GM18508 (cell line): ENCODE data around the gene IRAK4.
"Not testable (repeated sequence)": the region's sequence is repeated elsewhere in the genome, so short reads cannot be mapped to it uniquely, and the experiment has no call there.

Source experiments
- ATAC-seq: cut with Tn5 transposase; IDR thresholded peaks from one replicate; pipeline ENCODE4 v1.9.1; 2021; ENCODE audit warnings: moderate number of reproducible peaks; ENCODE audit not compliant: insufficient read depth, unreplicated experiment

The IRAK4 gene

DNA sequence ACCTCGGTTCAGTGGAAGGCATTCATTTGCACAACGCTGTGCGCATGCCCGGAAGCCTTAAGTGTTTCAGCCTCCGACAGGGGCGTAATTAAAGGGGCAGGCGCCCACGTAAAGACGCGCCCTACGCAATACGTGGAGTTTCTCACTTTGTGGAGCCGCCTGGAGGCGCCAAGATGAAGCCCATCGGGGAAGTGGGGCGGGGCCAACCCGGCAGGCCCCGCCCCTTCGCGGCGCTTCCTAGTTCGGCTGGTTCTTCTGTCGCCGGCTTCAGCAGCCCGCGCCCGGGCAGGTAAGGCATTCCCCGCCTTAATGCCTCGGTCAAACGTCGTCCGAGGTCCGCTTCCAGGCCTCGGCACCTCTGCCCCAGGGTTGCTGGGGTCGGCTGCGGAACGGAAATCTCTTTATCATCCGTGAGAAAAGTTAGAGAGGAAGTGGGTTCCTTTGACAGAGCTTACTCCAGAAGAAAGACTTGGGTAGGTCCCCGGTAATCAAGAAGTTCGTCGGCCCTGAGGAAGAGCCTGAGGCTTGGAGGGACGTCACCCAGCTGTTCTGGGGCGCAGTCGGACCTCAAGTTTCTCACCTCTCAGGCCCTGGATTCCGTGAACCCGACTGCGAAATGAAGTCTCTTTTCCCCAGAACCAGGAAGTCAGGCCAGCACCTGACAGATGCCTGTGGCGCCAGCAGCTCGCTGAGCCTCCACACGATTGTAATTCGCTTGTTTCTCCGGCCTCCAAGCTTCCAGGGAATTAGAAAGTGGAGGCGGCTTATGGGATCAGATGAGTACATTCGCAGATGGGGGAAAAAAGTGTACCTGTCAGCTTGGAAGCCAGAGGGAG, at the start of gene IRAK4, which contains the start of gene PUS7L:
Gene IRAK4, plus strand, starts transcription at position 224 of the 836 bp plus-strand sequence. CDS start 9,161 bp downstream, outside the sequence.
Gene PUS7L, minus strand, starts transcription at position 63 of the 836 bp plus-strand sequence. CDS start 3,545 bp downstream, outside the sequence.
- ATAC-seq: peak; percentile 94

DNA sequence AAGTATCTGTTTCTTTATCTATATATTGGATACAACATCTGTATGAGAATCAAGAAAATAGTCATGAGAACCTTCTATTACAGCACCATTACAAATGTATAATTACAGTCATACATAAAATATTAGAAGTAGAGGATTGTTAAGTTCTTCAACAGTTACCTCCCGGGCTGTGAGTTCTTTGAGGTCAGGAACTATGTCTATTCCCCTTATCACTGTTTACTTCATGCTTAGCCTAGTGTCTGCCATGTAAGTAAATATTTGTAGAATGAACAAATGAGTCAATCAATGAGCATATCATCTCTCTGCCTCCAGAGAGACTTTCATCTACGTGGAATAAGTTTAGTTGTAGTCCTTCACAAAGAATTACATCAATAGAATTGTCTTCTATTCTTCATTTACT, 47.4 kb upstream of the IRAK4 start:
- no peak for ATAC-seq

DNA sequence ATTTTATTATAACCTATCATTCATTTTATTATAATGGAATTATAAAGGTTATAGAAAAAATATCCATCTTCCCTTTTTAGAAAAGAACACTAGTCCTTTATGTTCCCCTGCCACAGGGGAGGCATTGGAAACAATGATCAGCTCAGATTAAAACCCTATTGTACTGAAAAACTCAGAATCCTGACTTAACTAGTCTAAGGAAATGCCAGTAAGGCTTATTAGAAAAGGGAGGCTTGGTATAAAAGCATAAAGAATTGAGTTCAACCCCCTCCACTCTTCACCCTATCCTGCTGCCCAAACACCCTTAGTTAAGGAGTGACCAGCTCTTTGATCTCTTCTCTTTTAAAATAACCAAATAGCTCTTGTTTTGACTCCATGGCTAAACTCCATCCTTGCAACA, 36.1 kb upstream of the IRAK4 start:
- ATAC-seq: no peak

DNA sequence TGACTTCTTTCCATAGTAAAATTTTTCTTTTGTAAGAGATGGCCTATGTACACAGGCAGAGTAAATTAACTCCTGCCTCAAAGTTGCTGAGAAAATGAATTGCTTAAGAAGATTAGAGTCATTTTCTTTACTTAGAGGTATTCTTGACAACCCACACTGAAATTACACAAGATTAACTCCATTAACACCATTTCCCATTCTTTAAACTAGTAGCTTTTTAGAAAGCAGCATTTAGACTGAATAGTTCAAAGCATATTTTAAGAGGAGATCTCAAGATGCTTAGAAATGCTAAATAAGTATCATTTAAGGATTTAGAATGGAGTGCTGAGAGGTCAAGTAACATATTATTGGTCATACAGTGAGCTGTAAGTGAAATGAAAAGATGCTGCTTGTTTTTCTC, 35.6 kb upstream of the IRAK4 start:
- no peak for ATAC-seq

DNA sequence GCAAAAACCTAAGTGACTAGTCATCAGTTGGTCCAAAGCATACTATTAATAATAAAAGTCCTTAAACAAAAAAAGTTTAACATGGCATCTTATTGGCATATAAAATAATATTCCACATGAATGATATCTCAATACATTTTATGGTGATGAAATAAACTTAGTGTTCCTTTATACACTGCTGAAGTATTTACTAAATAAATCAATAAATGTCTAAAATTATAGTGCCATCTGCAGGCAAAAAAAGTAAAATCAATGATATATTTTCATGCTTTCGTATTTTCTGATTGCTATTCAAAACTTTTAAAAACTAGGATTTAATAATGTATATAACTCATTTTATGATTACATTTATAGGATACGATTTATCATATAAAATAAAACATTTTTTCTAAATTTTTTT, 30.6 kb upstream of the IRAK4 start:
- no peak for ATAC-seq

DNA sequence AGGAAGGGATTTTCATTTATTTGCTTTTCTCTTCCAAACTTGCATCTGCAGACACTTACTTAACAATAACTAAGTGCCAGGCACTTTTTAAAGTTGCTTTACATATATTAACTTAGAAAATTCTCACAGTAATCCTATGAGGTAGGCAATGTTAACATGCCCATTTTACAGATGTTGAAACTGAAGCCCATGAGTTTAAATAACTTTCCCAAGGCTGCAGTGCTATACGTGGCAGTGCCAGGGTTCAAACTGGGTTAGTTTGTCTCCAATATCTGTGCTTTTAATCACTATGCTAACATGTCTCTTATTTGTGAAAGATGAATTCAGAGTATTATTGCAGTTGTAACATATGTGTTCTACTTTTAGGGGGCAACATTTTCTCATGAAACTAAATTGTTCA, 30.1 kb upstream of the IRAK4 start:
- no peak for ATAC-seq

DNA sequence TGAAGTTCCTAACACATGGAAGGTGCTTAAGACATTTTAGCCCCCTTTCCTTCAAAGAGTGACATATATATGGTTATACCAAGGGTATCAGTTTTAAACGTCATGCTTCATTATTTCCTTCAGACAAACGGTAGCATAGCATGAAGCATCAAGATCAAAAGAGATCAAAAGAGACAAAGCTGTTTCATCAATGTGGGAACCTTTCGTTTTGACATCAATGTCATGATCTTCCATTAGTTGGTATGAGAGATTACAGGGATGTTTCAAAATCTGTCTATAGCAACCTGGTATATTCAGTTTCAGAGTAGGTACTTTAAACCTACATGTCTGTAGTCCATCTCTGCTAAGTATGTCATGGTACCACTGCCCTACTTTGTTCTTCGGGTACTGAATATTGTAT, 28.5 kb upstream of the IRAK4 start:
- ATAC-seq: no peak

DNA sequence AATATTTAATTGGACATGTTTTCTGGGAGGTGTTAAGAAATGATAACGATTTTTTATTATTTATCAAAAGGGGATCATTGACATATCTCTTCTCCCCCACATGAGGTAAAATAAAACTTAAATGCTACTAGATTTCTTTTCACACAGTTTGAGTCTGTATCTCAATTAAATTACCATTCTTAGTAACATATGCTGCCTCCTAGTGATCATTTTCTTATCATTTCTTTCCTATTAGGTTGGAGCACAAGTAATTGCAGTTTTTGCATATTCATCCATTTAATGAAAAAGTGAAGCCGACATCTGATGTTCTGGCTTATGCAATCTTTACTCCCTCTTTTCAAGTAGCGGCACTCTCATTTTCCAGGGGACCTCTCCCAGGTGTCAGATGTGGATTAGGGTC, 25.1 kb upstream of the IRAK4 start:
- no peak for ATAC-seq

DNA sequence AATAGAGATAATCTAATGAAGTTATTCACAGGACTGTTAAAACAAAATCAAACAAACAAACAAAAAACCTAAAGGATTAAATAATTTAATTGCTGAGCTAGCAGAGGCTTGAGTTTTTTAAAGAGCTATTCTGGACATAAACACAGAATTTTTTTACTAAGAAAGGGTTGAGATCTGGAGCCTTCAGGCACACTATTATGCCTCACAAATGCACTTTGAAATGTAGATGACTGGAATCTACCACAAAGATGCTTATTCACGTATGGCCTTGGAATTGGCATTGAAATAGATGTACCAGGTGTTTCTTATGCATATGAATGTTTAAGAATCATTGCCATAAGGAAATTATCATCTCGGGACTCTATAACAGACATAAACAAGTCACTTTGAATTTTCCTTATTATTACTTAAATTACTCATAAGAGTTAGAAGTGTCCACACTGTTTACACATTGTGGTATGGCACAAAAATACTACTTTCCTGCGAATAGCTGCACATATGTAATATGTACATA, 21.8 kb upstream of the IRAK4 start:
- ATAC-seq: no peak

DNA sequence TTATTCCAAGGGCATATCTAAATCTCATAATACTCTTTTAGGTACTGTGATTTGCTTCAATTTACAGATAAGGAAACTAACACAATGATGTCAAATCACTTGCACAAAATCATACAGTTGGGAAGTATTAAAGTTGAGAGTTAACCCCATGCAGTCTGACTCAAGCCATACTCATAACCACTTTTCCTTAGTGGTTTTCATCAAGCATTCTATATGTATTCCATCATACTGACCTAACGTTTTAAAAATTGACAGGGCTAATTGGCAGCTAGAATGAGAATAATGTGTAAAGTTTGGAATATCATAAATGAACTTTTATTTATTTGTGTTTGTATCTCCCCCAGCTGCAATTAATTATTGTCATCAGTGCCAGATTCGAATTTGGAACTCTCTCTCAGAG, 21.1 kb upstream of the IRAK4 start:
- no peak for ATAC-seq

DNA sequence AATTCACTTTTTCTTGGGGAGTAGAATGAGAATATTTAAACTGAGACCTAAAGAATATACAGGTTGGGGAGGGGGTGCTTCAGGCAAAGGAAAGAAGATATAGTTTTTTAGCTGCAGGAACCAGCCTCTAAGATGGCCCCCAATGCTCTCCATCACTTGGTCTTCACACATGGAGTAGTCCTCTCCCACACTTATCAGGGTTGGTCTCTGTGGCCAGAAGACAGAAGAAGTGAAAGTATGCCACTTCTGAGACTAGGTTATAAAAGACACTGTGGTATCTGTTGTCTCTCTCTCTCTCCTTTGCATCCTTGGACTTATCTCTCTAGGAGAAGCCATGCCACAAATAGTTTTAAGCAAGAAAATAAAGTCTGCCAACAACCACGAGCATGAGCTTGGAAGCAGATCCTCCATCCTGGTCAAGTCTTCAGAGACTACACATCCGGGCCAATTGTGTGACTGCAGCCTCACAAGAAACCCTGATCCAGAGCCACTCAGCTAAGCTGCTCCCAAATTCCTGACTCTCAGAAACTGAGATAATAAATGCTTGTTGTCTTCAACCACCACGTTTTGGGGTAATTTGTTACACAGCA, 18.1 kb upstream of the IRAK4 start:
- ATAC-seq: no peak

DNA sequence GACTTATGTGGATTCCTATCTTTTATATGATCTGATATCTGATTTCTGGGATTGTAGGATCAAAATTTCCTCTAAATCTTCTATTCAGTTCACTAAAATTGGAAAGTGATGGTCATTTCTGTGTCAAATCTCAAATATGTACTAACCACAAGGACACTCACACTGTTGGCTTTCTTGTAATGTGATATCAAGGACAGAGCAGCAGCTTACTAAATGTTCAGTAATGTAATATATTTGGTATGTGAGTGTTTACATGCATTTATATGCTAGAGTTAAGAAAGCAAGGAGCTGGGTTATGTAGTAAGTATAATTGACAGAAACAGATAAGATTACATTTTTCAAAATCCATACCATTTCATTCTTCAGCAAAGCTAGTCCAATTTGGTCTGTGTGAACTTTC, 16.6 kb upstream of the IRAK4 start:
- no peak for ATAC-seq

DNA sequence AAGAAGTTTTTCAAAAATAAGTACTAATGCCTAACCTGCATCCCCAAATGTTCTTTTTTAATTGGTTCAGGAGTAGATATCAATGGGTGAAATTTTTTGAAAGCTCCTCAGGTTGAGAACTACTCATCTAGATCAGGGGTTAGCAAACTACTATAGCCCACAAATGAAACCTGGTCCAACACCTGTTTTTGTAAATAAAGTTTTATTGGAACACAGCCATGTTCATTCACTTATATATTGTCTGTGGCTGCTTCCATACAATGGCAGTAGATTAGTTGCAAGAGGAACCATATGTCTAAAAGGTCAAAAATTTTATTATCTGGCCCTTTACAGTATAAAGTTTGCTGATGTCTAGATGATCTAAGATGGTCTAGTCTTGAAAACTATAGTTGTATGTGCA, 13.9 kb upstream of the IRAK4 start:
- no peak for ATAC-seq

DNA sequence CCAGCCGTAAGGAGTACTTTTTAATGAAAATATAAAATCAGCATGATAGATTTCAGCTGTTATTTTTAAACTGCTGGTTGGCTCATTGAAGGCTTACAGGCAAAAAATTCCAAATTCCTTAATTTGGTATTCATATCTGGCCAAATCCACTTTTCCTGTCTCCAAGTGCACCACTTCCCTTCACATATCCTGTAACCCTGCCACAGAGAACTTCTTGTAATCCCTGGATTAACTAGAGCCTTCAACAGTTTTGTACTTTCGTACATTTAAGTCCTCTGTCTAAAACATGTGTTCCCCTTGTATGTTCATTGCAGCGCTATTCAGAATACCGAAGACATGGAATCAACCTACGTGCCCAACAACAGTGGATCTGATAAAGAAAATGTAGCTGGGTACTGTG, 9.7 kb upstream of the IRAK4 start:
- ATAC-seq: no peak

DNA sequence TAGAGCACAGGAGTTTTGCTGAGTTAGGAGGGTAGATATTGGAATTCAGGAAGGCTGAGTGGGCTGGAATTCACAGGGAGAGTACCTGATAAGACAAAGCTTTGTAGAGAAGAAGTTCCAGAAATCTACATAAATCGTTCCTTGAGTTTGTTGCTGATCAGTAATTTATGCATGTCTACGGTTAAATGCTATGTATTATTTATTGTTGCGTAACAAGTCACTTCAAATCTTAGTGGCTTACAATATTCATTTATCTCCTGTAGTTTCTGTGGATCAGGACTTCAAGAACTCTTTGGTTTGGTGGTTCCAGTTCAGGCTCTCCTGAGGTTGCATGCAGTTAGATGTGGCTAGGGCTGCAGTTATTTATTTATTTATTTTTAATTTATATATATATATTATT, 7.9 kb upstream of the IRAK4 start:
- ATAC-seq: no peak

DNA sequence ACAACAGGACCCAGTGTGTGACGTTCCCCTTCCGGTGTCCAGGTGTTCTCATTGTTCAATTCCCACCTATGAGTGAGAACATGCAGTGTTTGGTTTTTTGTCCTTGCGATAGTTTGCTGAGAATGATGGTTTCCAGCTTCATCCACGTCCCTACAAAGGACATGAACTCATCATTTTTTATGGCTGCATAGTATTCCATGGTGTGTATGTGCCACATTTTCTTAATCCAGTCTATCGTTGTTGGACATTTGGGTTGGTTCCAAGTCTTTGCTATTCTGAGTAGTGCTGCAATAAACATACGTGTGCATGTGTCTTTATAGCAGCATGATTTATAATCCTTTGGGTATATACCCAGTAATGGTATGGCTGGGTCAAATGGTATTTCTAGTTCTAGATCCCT, 7.4 kb upstream of the IRAK4 start:
- not testable (repeated sequence) for ATAC-seq

DNA sequence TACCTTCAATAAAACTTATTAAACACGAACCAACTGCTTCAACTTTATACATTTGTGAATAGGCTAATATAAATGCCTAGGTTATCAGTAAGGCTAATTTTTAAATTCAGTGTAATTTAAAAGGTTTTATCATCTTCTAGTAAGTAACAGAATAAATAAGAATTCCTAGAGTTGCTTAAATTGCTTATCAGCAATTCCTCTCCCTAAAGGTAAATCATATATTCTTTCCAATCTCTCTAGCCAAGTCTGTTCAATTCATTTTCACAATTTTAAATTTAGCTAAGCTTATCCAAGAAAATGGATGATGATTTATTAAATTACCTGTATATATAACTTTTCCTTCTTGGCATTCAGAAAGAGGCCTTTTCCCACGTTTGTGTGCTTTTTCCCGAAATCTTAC, 4.7 kb upstream of the IRAK4 start:
- ATAC-seq: no peak

DNA sequence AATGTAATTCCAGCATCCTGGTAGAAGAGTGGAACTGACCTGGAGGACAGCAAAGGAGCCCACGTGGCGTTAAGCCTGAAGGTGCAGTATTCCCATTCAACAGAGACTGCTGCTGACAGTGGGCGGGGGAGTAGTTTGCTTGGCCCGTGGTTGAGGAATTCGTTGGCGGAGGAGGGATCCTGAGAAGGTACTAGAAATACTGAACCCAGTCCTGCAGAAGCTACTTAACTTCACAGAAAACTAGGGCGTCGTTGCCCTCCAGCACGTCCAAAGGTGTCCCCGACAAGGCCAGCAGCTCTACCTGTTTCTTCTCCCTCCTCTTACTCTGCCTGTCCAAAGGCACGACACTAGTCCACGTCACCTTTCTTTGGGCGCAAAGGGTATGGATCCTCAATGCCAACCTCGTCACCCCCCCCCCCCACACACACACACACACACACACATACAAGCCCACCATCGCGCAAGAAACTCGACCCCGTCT, 464 bp upstream of the IRAK4 start:
- no peak for ATAC-seq

DNA sequence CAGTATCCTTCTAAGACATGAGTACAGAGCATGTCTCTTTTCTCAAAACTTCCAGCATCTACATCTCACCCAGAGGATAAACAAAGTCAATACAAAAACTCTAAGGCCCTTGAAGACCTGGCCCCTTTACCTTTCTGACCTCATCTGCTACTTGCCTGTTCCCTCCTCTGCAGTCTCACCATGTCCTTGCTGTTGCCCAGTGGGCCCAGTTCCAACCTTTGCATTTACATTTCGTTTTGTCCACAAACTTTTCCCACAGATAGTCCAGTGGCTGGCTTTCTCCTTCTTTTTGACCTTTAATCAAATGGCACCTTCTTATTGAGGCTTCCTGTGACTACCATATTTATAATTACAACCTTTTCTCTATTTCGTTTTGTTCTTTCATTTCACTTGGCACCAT, 1.6 kb downstream of the IRAK4 start:
- ATAC-seq: no peak

DNA sequence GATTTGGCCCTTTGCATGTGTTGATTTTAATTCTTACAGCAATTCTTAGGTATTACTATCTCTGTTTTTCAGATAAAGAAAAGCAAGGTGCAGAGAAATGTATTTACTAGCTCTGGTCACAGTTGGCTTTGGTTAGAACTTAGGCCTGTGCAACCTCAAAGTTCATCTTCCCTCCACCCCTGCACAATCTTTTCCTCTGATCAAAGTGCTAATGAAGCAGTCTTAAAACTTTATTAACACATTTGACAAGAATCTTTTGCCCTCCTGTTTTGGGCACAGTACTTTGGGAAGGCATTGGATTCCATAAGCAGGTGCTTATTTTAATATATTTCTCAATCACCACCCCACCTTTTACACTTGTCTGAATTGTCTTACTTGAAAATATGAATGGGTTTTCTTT, 2.7 kb downstream of the IRAK4 start:
- ATAC-seq: no peak

DNA sequence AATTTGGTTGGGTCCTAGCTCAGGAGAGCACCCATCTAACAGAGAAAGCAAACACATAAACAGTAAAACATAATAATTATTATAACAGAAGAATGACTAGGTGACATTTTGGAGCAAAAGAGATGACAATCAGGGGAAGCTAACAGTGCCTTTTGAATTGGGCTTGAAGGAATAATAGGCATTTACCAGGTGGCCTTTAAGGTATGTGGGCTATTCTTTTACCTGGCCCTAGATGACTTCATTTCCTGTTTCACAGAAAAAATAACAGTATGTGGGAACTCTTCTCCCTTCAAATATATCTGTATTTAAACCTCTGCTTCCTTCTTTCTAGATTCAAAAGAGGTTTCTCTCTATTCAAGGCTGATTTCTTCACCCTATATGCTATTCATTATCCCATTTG, 3.8 kb downstream of the IRAK4 start:
- ATAC-seq: no peak

DNA sequence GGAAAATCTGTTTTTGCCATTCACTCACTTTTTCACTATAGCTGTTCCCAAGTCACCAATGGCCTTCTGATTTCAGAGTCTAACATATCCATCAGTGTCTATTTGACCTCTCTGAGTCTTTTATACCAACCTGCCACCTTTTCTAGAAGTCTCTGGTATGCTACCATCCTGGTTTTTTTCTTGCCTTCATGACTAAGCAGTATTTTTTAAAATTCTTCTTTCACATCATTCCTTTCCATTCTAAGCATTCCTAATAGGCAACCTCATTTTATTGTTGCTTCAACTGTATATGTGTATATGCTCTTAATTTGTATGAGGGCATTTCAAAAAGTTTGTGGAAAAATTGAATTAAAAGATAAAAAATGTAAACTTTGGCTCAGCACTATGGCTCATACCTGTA, 5.0 kb downstream of the IRAK4 start:
- no peak for ATAC-seq
